Lower lobe of right lung (tissue), 2 donors: Measurements from ENCODE around the gene EPB41L4B. TPM values are rescaled to one million over a fixed set of nuclear protein-coding genes. Genes with fewer than 3 reads are reported as not detected.

Experiments
- ATAC-seq, 2 donors: fragments of 200-7000 bp; cut with Tn5 transposase; one replicate each; pipeline ENCODE4 v1.9.1; 2020 to 2022; ENCODE audit warnings: mild to moderate bottlenecking in 2 of 2, moderate library complexity in 2 of 2
- DNase-seq: peaks from one replicate; pipeline ENCODE4 v3.0.0-alpha.2; 2020
- H3K27ac ChIP-seq: fragments of 200-600 bp; one replicate; pipeline ENCODE4 v1.8.0; 2022
- H3K27me3 ChIP-seq: fragments of 200-600 bp; one replicate; pipeline ENCODE4 v1.8.0; 2022; ENCODE audit warnings: low read depth
- H3K36me3 ChIP-seq: fragments of 200-600 bp; one replicate; pipeline ENCODE4 v1.8.0; 2022; ENCODE audit warnings: mild to moderate bottlenecking
- H3K4me1 ChIP-seq: fragments of 200-600 bp; one replicate; pipeline ENCODE4 v1.8.0; 2022
- H3K4me3 ChIP-seq: fragments of 200-600 bp; one replicate; pipeline ENCODE4 v1.8.0; 2022; ENCODE audit warnings: mild to moderate bottlenecking
- H3K9me3 ChIP-seq: fragments of 200-600 bp; one replicate; pipeline ENCODE4 v1.8.0; 2022
- intact Hi-C: fragments of 100-400 bp; cut with DNase I; formaldehyde crosslinking; loops from one replicate; pipeline ENCODE4 v1.11.0; 2022
- total RNA-seq: library from RNA; stranded (reverse); fragmentation: NEBNext Ultra II Directional; extraction: Animal tissue kit (Norgen Biotek cat#: 25700); gene quantifications from one replicate; pipeline ENCODE4 v1.2.1, GENCODE V29; 2021
- TF ChIP-seq, protein P1 (sequence below): fragments of 200-600 bp; IDR thresholded peaks from one replicate; pipeline ENCODE4 v1.8.0; 2022; ENCODE audit warnings: antibody characterized with exemption, mild to moderate bottlenecking
- donor health status: DM: no; HTN: yes; CAD: no; lungs with severe emphysema.

The EPB41L4B gene
- total RNA-seq, 1 donor from 2014 or later: 12.1 TPM

DNA sequence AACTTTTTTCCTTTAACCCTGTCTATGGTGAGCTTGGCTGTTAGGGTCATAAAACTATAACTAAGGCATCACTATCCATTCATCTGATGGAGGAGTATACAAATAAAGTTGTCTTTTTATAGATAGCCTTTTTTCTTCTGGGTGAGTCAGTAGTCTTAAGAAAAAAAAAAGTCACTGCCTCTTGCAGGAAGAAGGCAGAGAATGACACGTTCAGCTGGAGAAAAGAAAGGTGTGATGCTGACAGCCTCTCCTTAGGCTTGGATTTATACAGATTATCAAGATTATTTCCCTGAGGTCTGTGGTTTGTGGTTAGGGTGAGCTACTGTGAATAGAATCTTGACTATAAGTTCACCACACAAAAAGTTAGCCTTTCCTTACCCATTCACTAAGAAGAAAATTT lies 23.0 kb downstream of the EPB41L4B start:
- H3K27ac ChIP-seq: no peak overlapping the region
- no peaks in the 10 kb centered on the region for H3K27me3 ChIP-seq
- H3K4me1 ChIP-seq: no peaks in the 10 kb centered on the region
- H3K4me3 ChIP-seq: no peak overlapping the region
- H3K36me3 ChIP-seq: no peaks in the 10 kb centered on the region
- H3K9me3 ChIP-seq: no peaks in the 10 kb centered on the region
- no peak for ATAC-seq
- intact Hi-C loops: no loop called here
- TF ChIP-seq, protein P1, sequence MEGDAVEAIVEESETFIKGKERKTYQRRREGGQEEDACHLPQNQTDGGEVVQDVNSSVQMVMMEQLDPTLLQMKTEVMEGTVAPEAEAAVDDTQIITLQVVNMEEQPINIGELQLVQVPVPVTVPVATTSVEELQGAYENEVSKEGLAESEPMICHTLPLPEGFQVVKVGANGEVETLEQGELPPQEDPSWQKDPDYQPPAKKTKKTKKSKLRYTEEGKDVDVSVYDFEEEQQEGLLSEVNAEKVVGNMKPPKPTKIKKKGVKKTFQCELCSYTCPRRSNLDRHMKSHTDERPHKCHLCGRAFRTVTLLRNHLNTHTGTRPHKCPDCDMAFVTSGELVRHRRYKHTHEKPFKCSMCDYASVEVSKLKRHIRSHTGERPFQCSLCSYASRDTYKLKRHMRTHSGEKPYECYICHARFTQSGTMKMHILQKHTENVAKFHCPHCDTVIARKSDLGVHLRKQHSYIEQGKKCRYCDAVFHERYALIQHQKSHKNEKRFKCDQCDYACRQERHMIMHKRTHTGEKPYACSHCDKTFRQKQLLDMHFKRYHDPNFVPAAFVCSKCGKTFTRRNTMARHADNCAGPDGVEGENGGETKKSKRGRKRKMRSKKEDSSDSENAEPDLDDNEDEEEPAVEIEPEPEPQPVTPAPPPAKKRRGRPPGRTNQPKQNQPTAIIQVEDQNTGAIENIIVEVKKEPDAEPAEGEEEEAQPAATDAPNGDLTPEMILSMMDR: no peak
- DNase-seq: no peak

DNA sequence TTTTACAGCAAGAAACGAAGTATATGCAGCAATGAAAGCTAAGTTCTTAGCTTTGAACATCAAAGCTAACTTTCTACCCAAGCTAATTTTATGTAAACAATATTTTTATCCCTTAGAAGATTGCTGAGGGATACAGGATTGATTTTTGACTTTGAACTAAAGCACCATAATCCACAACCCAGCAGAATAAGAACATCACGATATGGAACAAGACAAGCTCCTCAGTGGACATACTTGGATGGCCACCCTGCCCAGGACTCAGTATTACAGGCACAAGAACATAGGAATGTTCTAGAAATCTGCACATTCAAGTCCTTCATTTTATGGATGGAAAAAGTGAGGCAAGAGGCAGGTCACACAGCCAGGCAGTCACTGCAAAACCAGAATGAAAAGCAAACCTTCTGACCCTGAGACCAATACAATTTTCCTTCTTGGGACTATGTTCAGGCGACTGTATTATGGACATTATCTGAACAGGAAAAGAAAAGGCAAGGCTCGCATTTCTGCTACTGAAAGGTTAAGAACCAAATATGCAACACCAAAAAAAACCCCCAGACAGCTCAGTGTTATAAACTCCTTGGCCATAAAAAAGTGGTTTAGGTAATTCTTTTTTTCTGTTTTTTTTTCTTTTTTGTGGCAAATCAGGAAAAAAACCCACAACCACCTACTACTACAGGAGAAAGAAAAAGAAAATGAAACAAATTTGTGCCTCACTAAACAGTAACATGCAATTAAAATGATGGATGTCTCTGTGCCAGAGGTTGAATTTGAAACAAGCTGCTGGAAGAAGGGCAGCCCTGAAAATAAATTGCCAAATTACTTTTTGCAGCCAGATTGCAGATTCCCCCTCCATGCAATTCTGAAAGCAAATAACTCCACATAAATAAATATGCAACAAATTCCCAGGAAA lies 25.4 kb downstream of the EPB41L4B start:
- H3K4me1 ChIP-seq: no peaks in the 10 kb centered on the region
- DNase-seq (no peak), ATAC-seq (no peak)
- no peaks in the 10 kb centered on the region for H3K27me3 ChIP-seq
- H3K4me3 ChIP-seq: no peak overlapping the region
- intact Hi-C loops: no loop called here
- H3K36me3 ChIP-seq: no peaks in the 10 kb centered on the region
- no peak overlapping the region for H3K27ac ChIP-seq
- no peaks in the 10 kb centered on the region for H3K9me3 ChIP-seq
- TF ChIP-seq, protein P1: no peak

DNA sequence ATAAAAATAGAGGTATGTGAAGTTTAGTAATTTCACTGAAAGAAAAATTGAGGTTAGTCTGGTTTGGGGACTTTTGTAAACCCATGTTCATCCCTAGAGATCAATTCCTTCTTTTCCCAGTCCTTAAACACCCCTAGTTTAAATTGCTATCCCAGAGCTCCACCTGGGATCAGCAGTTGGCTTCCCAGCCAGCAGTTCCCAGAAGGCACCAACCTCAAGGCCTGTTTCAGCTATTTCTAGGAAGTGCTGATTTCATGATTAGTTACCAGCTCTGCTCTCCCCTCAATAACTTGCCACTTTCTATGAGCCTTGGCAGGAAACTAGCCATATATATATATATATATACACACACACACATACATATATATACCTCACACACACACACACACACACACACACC lies 30.5 kb downstream of the EPB41L4B start:
- TF ChIP-seq, protein P1: no peak
- no peak for ATAC-seq
- Histone ChIP-seq H3K27ac (no peak overlapping the region), H3K27me3 (no peaks in the 10 kb centered on the region), H3K4me3 (no peak overlapping the region), H3K36me3 (no peaks in the 10 kb centered on the region), H3K9me3 (no peaks in the 10 kb centered on the region), H3K4me1 (peaks cover 6% of the 10 kb centered on the region)
- no peak for DNase-seq
- intact Hi-C loops: no loop called here

DNA sequence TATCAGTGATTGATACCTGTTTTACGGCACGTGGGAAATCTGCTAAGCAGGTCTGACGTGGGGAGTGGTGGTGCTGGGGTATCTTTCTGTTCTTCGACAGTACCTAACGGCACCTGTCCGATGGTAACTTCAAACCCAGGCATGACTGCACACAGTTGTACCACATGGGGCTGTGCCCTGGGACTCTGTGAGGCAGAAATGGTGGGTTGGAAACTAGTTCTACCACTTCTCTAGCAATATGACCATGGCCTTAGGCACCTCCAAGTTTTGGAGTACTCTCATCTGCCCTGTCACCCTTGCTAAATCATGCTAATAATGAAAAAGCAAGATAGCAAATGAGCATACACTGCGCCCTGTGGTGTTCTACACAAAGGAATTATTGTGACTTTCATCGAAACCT lies 30.9 kb downstream of the EPB41L4B start:
- Histone ChIP-seq H3K4me1 (peaks cover 6% of the 10 kb centered on the region), H3K27ac (no peak overlapping the region)

DNA sequence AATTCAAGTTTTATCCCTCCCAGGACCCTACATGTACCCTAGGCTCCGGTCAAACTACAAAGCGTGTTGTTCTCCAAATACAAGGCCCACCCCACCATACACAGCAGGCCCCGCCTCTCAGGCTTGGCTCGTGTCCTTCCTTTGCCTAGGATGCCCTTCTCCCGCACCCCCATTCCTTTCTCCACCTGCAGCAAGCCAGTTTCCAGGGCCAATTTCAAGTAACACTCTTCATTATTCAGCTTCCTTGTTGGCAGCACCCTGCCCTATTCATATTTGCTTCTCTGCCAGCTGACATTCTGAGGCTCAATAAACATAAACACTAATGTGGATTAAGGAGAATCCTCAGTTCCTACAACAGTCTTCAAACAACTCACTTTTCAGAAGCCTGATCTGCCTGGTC lies 31.7 kb downstream of the EPB41L4B start:
- Histone ChIP-seq H3K36me3 (no peaks in the 10 kb centered on the region), H3K27me3 (no peaks in the 10 kb centered on the region), H3K4me3 (no peak overlapping the region), H3K4me1 (peaks cover 6% of the 10 kb centered on the region), H3K9me3 (no peaks in the 10 kb centered on the region), H3K27ac (no peak overlapping the region)
- intact Hi-C loops: no loop called here
- peak; percentile 28 to 46 for ATAC-seq
- TF ChIP-seq, protein P1: no peak
- no peak for DNase-seq

More for the DNA sequence above, 30.9 kb downstream of the EPB41L4B start:
- H3K9me3 ChIP-seq: no peaks in the 10 kb centered on the region
- intact Hi-C loops: no loop called here
- ATAC-seq (peak; percentile 22 to 33), DNase-seq (no peak)
- TF ChIP-seq, protein P1: no peak
- no peak overlapping the region for H3K4me3 ChIP-seq
- H3K36me3 ChIP-seq: no peaks in the 10 kb centered on the region
- H3K27me3 ChIP-seq: no peaks in the 10 kb centered on the region
